GM10248 (cell line): Measurements from ENCODE around the gene HIKESHI.
"Not testable (repeated sequence)": the region's sequence is repeated elsewhere in the genome, so short reads cannot be mapped to it uniquely, and the experiment has no call there.

Experiments
- CTCF ChIA-PET: fragments of 300-600 bp; sonication (Branson Sonifier 250); formaldehyde crosslinking; extraction: SDS; loops from one replicate; lab custom pipeline; 2021; ENCODE audit warnings: antibody characterized with exemption; lab: Yijun Ruan, JAX
- POLR2A ChIA-PET: fragments of 350-650 bp; sonication (Branson Sonifier 250); formaldehyde crosslinking; extraction: SDS; loops from one replicate; lab custom pipeline; 2020; ENCODE audit warnings: antibody characterized with exemption; lab: Yijun Ruan, JAX
- DNase-seq: peaks from one replicate; pipeline ENCODE4 v3.0.0; 2012; ENCODE audit errors: extremely low spot score
- CTCF ChIP-seq: IDR thresholded peaks from 2 replicates; pipeline ENCODE4 v1.5.1; 2012; ENCODE audit warnings: mild to moderate bottlenecking, low read depth; ENCODE audit errors: extremely low read depth, missing control alignments, control extremely low read depth

Gene HIKESHI

GRCh38 chr11:86275493-86276370 lies 26.3 kb upstream of the HIKESHI start:
- POLR2A ChIA-PET, result no interaction called here
- no peak for TF ChIP-seq CTCF
- no peak for DNase-seq
- CTCF ChIA-PET, result interaction anchor here (0.9 to 1.3 kb wide), 2 partner anchors 14 to 16 kb away, joined by 5 to 6 read pairs; no protein-coding TSS in a partner anchor

- ChIA-PET POLR2A (no interaction called here), CTCF (interaction anchor here (1.5 kb wide), 1 partner anchor 11 kb away, joined by 3 read pairs; no protein-coding TSS in a partner anchor)
- DNase-seq, result no peak
- TF ChIP-seq CTCF, result no peak
Observed at GRCh38 chr11:86277741-86278140, 24.3 kb upstream of the HIKESHI start.

GRCh38 chr11:86278226-86278625 lies 23.8 kb upstream of the HIKESHI start:
- no peak for TF ChIP-seq CTCF
- POLR2A ChIA-PET, result no interaction called here
- CTCF ChIA-PET, result interaction anchor here (1.5 kb wide), 1 partner anchor 11 kb away, joined by 3 read pairs; no protein-coding TSS in a partner anchor
- DNase-seq, result no peak

- DNase-seq, result no peak
- POLR2A ChIA-PET, result no interaction called here
- no peak for TF ChIP-seq CTCF
- CTCF ChIA-PET, result no interaction called here
Observed at GRCh38 chr11:86279747-86280146, 22.3 kb upstream of the HIKESHI start.

- no peak for TF ChIP-seq CTCF
- POLR2A ChIA-PET, result no interaction called here
- CTCF ChIA-PET, result interaction anchor here (1.0 to 8.1 kb wide), 6 partner anchors 13 to 433 kb away, joined by 3 to 63 read pairs (median 3); partner anchors contain the start of gene CCDC83
- DNase-seq, result no peak
Observed at GRCh38 chr11:86287468-86287796, 14.6 kb upstream of the HIKESHI start.

- DNase-seq, result no peak
- CTCF ChIA-PET, result interaction anchor here (0.8 to 8.1 kb wide), 9 partner anchors 11 to 434 kb away, joined by 3 to 63 read pairs (median 3); partner anchors contain the start of genes CCDC83 and HIKESHI
- TF ChIP-seq CTCF, result no peak
- POLR2A ChIA-PET, result no interaction called here
Observed at GRCh38 chr11:86288776-86289507, 13.1 kb upstream of the HIKESHI start.

GRCh38 chr11:86289508-86290280 lies 12.3 kb upstream of the HIKESHI start:
- CTCF ChIA-PET, result interaction anchor here (0.8 to 8.1 kb wide), 11 partner anchors 11 to 435 kb away, joined by 3 to 63 read pairs (median 4); partner anchors contain the start of genes CCDC83 and HIKESHI
- DNase-seq, POLR2A ChIA-PET: not testable (repeated sequence)
